Measurements from ENCODE around the gene EIF5A. TPM values are rescaled to one million over a fixed set of nuclear protein-coding genes. Genes with fewer than 3 reads are reported as not detected.

The EIF5A gene
- total and polyA plus RNA-seq, 9 of the 15 experiments (the other 6 are each of a cell fraction or from before 2014, with no cell fraction given), result 22.9 to 1,163 (median 772) TPM

- BruUV-seq (replicated peaks), result no TSS peak
- Histone ChIP-seq H3K27me3 (ENCODE audit: control insufficient read depth in 2 of 2, insufficient read depth in 2 of 2, low read length in 2 of 2) (no peaks in the 10 kb centered on the region), H3K79me2 (ENCODE audit: control insufficient read depth, insufficient read depth, low read length) (peaks cover 16% of the 10 kb centered on the region), H3K36me3 (ENCODE audit: control insufficient read depth, insufficient read depth, low read length) (peaks cover 27% of the 10 kb centered on the region; the same call in 1 of the 3 replicates), H3K4me2 (ENCODE audit: insufficient read depth, low read length) (peak within 1 kb of the TSS; percentile 93), H2AFZ (ENCODE audit: low read depth, low read length) (peak within 1 kb of the TSS; percentile 98), H3K9ac (ENCODE audit: insufficient read depth in 1 of 2, low read depth in 2 of 2, low read length in 2 of 2) (peak within 1 kb of the TSS; percentile 91 to 99), H3K9me3 (replicated peaks; ENCODE audit: control insufficient read depth, insufficient read depth, low read depth, low read length) (no peaks in the 10 kb centered on the region), H3K4me1 (replicated peaks in 1 of 2; ENCODE audit: control insufficient read depth in 2 of 2, insufficient read depth in 2 of 2, low read length in 2 of 2) (peaks cover 15 to 41% of the 10 kb centered on the region in 2 experiments), H3K9me1 (ENCODE audit: control insufficient read depth, insufficient read depth, low read length) (no peaks in the 10 kb centered on the region), H4K20me1 (replicated peaks; ENCODE audit: control insufficient read depth, insufficient read depth, low read length) (no peaks in the 10 kb centered on the region), H3K27ac (ENCODE audit: extremely low read depth, low read depth, low read length) (peak within 1 kb of the TSS; percentile 92), H3K4me3 (peak within 1 kb of the TSS; percentile 78)
- CTCF ChIA-PET (ENCODE audit: low intra/inter-chr PET ratio), result no interaction called here
- peak; percentile 59 for ATAC-seq
- in situ Hi-C loops (cut with MboI) (no loop called here), intact Hi-C loops (cut with micrococcal nuclease) (no loop called here)
- 0% methylated on average over 10 of the region's 50 CpGs for WGBS (ENCODE audit: insufficient coverage, low coverage, missing lambda C conversion rate)
- no peak for FAIRE-seq
- POLR2A ChIA-PET, result interaction anchor here (0.9 to 2.4 kb wide), 5 partner anchors 13 to 87 kb away, joined by 3 to 21 read pairs (median 5); partner anchors contain the start of gene GABARAP
- DNase-seq (ENCODE audit: extremely low read depth in 1 of 4, low spot score in 3 of 4), result peak in 1 of 4 experiments; percentile 40
- TF ChIP-seq HNRNPUL1 (IDR thresholded peaks at IDR 0.05; ENCODE audit: low read length) (no peak), RBM25 (IDR thresholded peaks at IDR 0.05; ENCODE audit: low read depth, low read length, severe bottlenecking) (no peak), SIN3A (IDR thresholded peaks at IDR 0.05; ENCODE audit: borderline replicate concordance in 2 of 2, control insufficient read depth in 1 of 2, low read depth in 2 of 2, low read length in 2 of 2) (peak in 1 of 2 experiments; percentile 12; a peak in 1 of 4 replicates), POLR3A (IDR thresholded peaks at IDR 0.05; ENCODE audit: borderline replicate concordance, extremely low read depth, insufficient read depth, insufficient read length) (no peak), POLR2G (IDR thresholded peaks at IDR 0.05; ENCODE audit: low read depth, low read length) (peak; percentile 65; the same call in 1 of the 2 replicates), HNRNPH1 (optimal IDR thresholded peaks at IDR 0.05; ENCODE audit: low read depth, low read length) (no peak), ELF2 (CRISPR knock-in tag; IDR thresholded peaks at IDR 0.05) (no peak), ZNF184 (CRISPR knock-in tag; IDR thresholded peaks at IDR 0.05) (no peak), RBFOX2 (IDR thresholded peaks at IDR 0.05; ENCODE audit: low read depth, low read length) (0 out of 2 replicates have a peak, but pooled peaks have one; percentile 47), NFXL1 (CRISPR knock-in tag; IDR thresholded peaks at IDR 0.05) (no peak), NELFE (IDR thresholded peaks at IDR 0.05; ENCODE audit: insufficient read depth, insufficient read length) (no peak), CHCHD3 (CRISPR knock-in tag; IDR thresholded peaks at IDR 0.05) (no peak), ETV6 (IDR thresholded peaks at IDR 0.05; ENCODE audit: borderline replicate concordance in 1 of 2, low read depth in 2 of 2, low read length in 1 of 2) (no peak), ETV6 (CRISPR knock-in tag; IDR thresholded peaks at IDR 0.05; ENCODE audit: borderline replicate concordance) (no peak)
- TF ChIP-seq, protein P1, sequence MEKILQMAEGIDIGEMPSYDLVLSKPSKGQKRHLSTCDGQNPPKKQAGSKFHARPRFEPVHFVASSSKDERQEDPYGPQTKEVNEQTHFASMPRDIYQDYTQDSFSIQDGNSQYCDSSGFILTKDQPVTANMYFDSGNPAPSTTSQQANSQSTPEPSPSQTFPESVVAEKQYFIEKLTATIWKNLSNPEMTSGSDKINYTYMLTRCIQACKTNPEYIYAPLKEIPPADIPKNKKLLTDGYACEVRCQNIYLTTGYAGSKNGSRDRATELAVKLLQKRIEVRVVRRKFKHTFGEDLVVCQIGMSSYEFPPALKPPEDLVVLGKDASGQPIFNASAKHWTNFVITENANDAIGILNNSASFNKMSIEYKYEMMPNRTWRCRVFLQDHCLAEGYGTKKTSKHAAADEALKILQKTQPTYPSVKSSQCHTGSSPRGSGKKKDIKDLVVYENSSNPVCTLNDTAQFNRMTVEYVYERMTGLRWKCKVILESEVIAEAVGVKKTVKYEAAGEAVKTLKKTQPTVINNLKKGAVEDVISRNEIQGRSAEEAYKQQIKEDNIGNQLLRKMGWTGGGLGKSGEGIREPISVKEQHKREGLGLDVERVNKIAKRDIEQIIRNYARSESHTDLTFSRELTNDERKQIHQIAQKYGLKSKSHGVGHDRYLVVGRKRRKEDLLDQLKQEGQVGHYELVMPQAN (IDR thresholded peaks at IDR 0.05; ENCODE audit: borderline replicate concordance), result 0 out of 2 replicates have a peak, but pooled peaks have one; percentile 45
- TF ChIP-seq, protein P2, sequence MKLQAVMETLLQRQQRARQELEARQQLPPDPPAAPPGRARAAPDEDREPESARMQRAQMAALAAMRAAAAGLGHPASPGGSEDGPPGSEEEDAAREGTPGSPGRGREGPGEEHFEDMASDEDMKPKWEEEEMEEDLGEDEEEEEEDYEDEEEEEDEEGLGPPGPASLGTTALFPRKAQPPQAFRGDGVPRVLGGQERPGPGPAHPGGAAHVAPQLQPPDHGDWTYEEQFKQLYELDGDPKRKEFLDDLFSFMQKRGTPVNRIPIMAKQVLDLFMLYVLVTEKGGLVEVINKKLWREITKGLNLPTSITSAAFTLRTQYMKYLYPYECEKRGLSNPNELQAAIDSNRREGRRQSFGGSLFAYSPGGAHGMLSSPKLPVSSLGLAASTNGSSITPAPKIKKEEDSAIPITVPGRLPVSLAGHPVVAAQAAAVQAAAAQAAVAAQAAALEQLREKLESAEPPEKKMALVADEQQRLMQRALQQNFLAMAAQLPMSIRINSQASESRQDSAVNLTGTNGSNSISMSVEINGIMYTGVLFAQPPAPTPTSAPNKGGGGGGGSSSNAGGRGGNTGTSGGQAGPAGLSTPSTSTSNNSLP (IDR thresholded peaks at IDR 0.05; ENCODE audit: borderline replicate concordance, low read depth, low read length), result no peak
Measured at GRCh38 chr17:7328840-7329373, 21.5 kb downstream of the EIF5A start, which contains the start of gene NEURL4. Gene NEURL4, minus strand, starts transcription at chr17:7329335. Its CDS starts 23 bp downstream, at chr17:7329312.
